Mesenchymal stem cell (in vitro differentiated cells and primary cell): ENCODE results near the gene SLC25A30.

Experiments
- DNase-seq: peaks from one replicate; pipeline ENCODE4 v3.0.0-alpha.2; 2013
- H2AFZ ChIP-seq: one replicate; pipeline ENCODE4 v1.6.1; 2013; ENCODE audit warnings: low read depth, mild to moderate bottlenecking, control low read depth, inconsistent platforms, low read length, moderate library complexity
- H2AK5ac ChIP-seq: 2 replicates; pipeline ENCODE4 v1.6.1; 2013; ENCODE audit warnings: low read length, moderate library complexity, mild to moderate bottlenecking, inconsistent platforms; ENCODE audit not compliant: severe bottlenecking
- H2BK120ac ChIP-seq: one replicate; pipeline ENCODE4 v1.6.1; 2013; ENCODE audit warnings: low read depth, mild to moderate bottlenecking, inconsistent platforms, low read length, moderate library complexity
- H2BK12ac ChIP-seq, 2 experiments: one replicate each; pipeline ENCODE4 v1.6.1; 2013; ENCODE audit warnings: inconsistent platforms in 2 of 2, low read length in 2 of 2, mild to moderate bottlenecking in 2 of 2, moderate library complexity in 2 of 2, control low read depth in 1 of 2
- H2BK15ac ChIP-seq: one replicate; pipeline ENCODE4 v1.6.1; 2013; ENCODE audit warnings: mild to moderate bottlenecking, low read depth, inconsistent platforms; ENCODE audit not compliant: poor library complexity, severe bottlenecking
- H2BK5ac ChIP-seq: 2 replicates; pipeline ENCODE4 v1.6.1; 2013; ENCODE audit warnings: low read depth, mild to moderate bottlenecking, low read length, control low read depth, inconsistent platforms; ENCODE audit not compliant: poor library complexity, severe bottlenecking
- H3K14ac ChIP-seq, 2 experiments: one replicate each; pipeline ENCODE4 v1.6.1; 2013; ENCODE audit warnings: inconsistent platforms in 2 of 2, low read length in 2 of 2, control low read depth in 1 of 2, mild to moderate bottlenecking in 1 of 2, moderate library complexity in 1 of 2
- H3K18ac ChIP-seq, 2 experiments: one replicate each; pipeline ENCODE4 v1.6.1; 2013; ENCODE audit warnings: inconsistent platforms in 2 of 2, low read length in 2 of 2, control low read depth in 1 of 2, low read depth in 1 of 2, mild to moderate bottlenecking in 1 of 2
- H3K23ac ChIP-seq, 2 experiments: one replicate each; pipeline ENCODE4 v1.6.1; 2013; ENCODE audit warnings: inconsistent platforms in 2 of 2, low read length in 2 of 2, mild to moderate bottlenecking in 2 of 2, moderate library complexity in 2 of 2, control low read depth in 1 of 2
- H3K27ac ChIP-seq: 2 replicates; pipeline ENCODE4 v1.5.1; 2013; ENCODE audit warnings: mild to moderate bottlenecking, moderate library complexity, low read length, control low read depth, inconsistent platforms; ENCODE audit not compliant: poor library complexity, severe bottlenecking
- H3K27me3 ChIP-seq, 2 experiments: 2 replicates each; pipeline versions ENCODE4 v1.6.1 to v1.7.0; 2013; ENCODE audit warnings: low read length in 2 of 2, mild to moderate bottlenecking in 2 of 2, moderate library complexity in 2 of 2, control low read depth in 1 of 2, inconsistent platforms in 1 of 2; ENCODE audit not compliant: control insufficient read depth in 1 of 2, insufficient read depth in 1 of 2
- H3K36me3 ChIP-seq, 2 experiments: 2 replicates each; pipeline versions ENCODE4 v1.6.1 to v1.7.0; 2013; ENCODE audit warnings: low read length in 2 of 2, control low read depth in 1 of 2, inconsistent platforms in 1 of 2, low read depth in 1 of 2, mild to moderate bottlenecking in 1 of 2; ENCODE audit not compliant: insufficient read depth in 2 of 2, control insufficient read depth in 1 of 2
- H3K4ac ChIP-seq, 2 experiments: one replicate each; pipeline ENCODE4 v1.6.1; 2013; ENCODE audit warnings: inconsistent platforms in 2 of 2, low read length in 2 of 2, mild to moderate bottlenecking in 2 of 2, moderate library complexity in 2 of 2, control low read depth in 1 of 2, low read depth in 1 of 2
- H3K4me1 ChIP-seq: 2 replicates; pipeline ENCODE4 v1.6.1; 2013; ENCODE audit warnings: low read depth, low read length, control low read depth; ENCODE audit not compliant: control insufficient read depth, insufficient read depth
- H3K4me2 ChIP-seq: 2 replicates; pipeline ENCODE4 v1.6.1; 2013; ENCODE audit warnings: low read length, mild to moderate bottlenecking, inconsistent platforms; ENCODE audit not compliant: poor library complexity, severe bottlenecking
- H3K4me3 ChIP-seq, 2 experiments: 2 replicates each; pipeline versions ENCODE4 v1.5.1 to v1.7.0; 2013; ENCODE audit warnings: low read length in 2 of 2, mild to moderate bottlenecking in 2 of 2, control low read depth in 1 of 2, low read depth in 1 of 2; ENCODE audit not compliant: insufficient read depth in 1 of 2
- H3K79me1 ChIP-seq: replicated peaks from 2 replicates; pipeline ENCODE4 v1.6.1; 2013; ENCODE audit warnings: mild to moderate bottlenecking, control low read depth, low read length, inconsistent platforms; ENCODE audit not compliant: poor library complexity, severe bottlenecking
- H3K9ac ChIP-seq: 2 replicates; pipeline ENCODE4 v1.7.0; 2013; ENCODE audit warnings: mild to moderate bottlenecking, low read length, moderate library complexity
- H3K9me3 ChIP-seq: 2 replicates; pipeline ENCODE4 v1.7.0; 2013; ENCODE audit warnings: mild to moderate bottlenecking, low read length; ENCODE audit not compliant: control insufficient read depth
- H4K8ac ChIP-seq: one replicate; pipeline ENCODE4 v1.6.1; 2013; ENCODE audit warnings: inconsistent platforms, mild to moderate bottlenecking, low read length, moderate library complexity
- H4K91ac ChIP-seq: one replicate; pipeline ENCODE4 v1.6.1; 2013; ENCODE audit warnings: mild to moderate bottlenecking, low read length, inconsistent platforms
- WGBS: methylation state at CpG from one replicate; pipeline ENCODE4 v1.1.7; 2013; ENCODE audit warnings: mixed read lengths; 5-methylcytosine and 5-hydroxymethylcytosine counted together

SLC25A30 gene

GRCh38 chr13:45410001-45410400 is 8.2 kb downstream of the SLC25A30 start:
- Histone ChIP-seq H3K9ac (no peak overlapping the region), H4K8ac (no peak overlapping the region), H3K27ac (no peak overlapping the region), H3K4ac (no peak overlapping the region), H4K91ac (no peak overlapping the region), H3K4me3 (no peak overlapping the region), H3K18ac (no peak overlapping the region), H2BK12ac (no peak overlapping the region), H3K27me3 (no peaks in the 10 kb centered on the region), H2BK15ac (no peak overlapping the region), H3K4me1 (peaks cover 9% of the 10 kb centered on the region), H3K4me2 (no peak overlapping the region), H3K23ac (no peak overlapping the region), H3K14ac (no peak overlapping the region), H2AK5ac (no peak overlapping the region), H3K79me1 (peaks cover 28% of the 10 kb centered on the region), H2BK120ac (no peak overlapping the region), H2AFZ (no peak overlapping the region), H2BK5ac (no peak overlapping the region), H3K36me3 (peaks cover 30 to 46% of the 10 kb centered on the region in 2 experiments), H3K9me3 (no peaks in the 10 kb centered on the region)
- no peak for DNase-seq
- 85% methylated on average over 2 of the region's 2 CpGs for WGBS

GRCh38 chr13:45406421-45406820 is 11.8 kb downstream of the SLC25A30 start:
- Histone ChIP-seq H3K23ac (no peak overlapping the region), H3K36me3 (peaks cover 33 to 74% of the 10 kb centered on the region in 2 experiments), H3K27me3 (no peaks in the 10 kb centered on the region), H3K18ac (no peak overlapping the region), H3K27ac (no peak overlapping the region), H3K9me3 (no peaks in the 10 kb centered on the region), H2BK12ac (no peak overlapping the region), H3K4ac (no peak overlapping the region), H3K79me1 (peaks cover 28% of the 10 kb centered on the region), H2BK15ac (no peak overlapping the region), H2BK5ac (no peak overlapping the region), H2BK120ac (no peak overlapping the region), H3K14ac (no peak overlapping the region), H3K4me2 (no peak overlapping the region), H3K9ac (no peak overlapping the region), H4K91ac (no peak overlapping the region), H3K4me1 (peaks cover 3% of the 10 kb centered on the region), H3K4me3 (no peak overlapping the region), H2AFZ (no peak overlapping the region), H2AK5ac (no peak overlapping the region), H4K8ac (no peak overlapping the region)
- 96% methylated on average over 3 of the region's 3 CpGs for WGBS
- no peak for DNase-seq

- H2BK5ac ChIP-seq: no peak overlapping the region
- H2AK5ac ChIP-seq: no peak overlapping the region
- H3K4ac ChIP-seq: no peak overlapping the region
- H3K4me1 ChIP-seq: peaks cover 1% of the 10 kb centered on the region
- H3K4me2 ChIP-seq: no peak overlapping the region
- H4K8ac ChIP-seq: no peak overlapping the region
- no peak overlapping the region for H3K4me3 ChIP-seq
- H2BK12ac ChIP-seq: no peak overlapping the region
- H3K27ac ChIP-seq: peak overlapping the region; percentile 36
- peaks cover 36 to 83% of the 10 kb centered on the region in 2 experiments for H3K36me3 ChIP-seq
- peaks cover 23% of the 10 kb centered on the region for H3K79me1 ChIP-seq
- H3K23ac ChIP-seq: no peak overlapping the region
- WGBS: 90% methylated on average over 2 of the region's 3 CpGs
- H3K14ac ChIP-seq: no peak overlapping the region
- no peak overlapping the region for H3K18ac ChIP-seq
- H3K9me3 ChIP-seq: no peaks in the 10 kb centered on the region
- no peak overlapping the region for H4K91ac ChIP-seq
- no peak overlapping the region for H2BK15ac ChIP-seq
- no peak overlapping the region for H2AFZ ChIP-seq
- H3K27me3 ChIP-seq: no peaks in the 10 kb centered on the region
- no peak overlapping the region for H3K9ac ChIP-seq
- DNase-seq: no peak
- H2BK120ac ChIP-seq: no peak overlapping the region
Measured at GRCh38 chr13:45403081-45403480, 15.1 kb downstream of the SLC25A30 start.

GRCh38 chr13:45402641-45403040 is 15.5 kb downstream of the SLC25A30 start:
- Histone ChIP-seq H3K36me3 (peaks cover 33 to 83% of the 10 kb centered on the region in 2 experiments), H3K27me3 (no peaks in the 10 kb centered on the region), H2BK120ac (no peak overlapping the region), H3K4me3 (no peak overlapping the region), H3K4ac (no peak overlapping the region), H3K79me1 (peaks cover 19% of the 10 kb centered on the region), H3K4me2 (no peak overlapping the region), H3K9me3 (no peaks in the 10 kb centered on the region), H3K4me1 (peaks cover 1% of the 10 kb centered on the region), H3K27ac (no peak overlapping the region), H2BK5ac (no peak overlapping the region), H2BK15ac (peak overlapping the region; percentile 63), H2AFZ (no peak overlapping the region), H3K9ac (no peak overlapping the region), H3K23ac (no peak overlapping the region), H3K18ac (no peak overlapping the region), H4K91ac (no peak overlapping the region), H3K14ac (no peak overlapping the region), H2AK5ac (no peak overlapping the region), H2BK12ac (no peak overlapping the region), H4K8ac (no peak overlapping the region)
- no peak for DNase-seq
- WGBS: 89% methylated on average over 2 of the region's 3 CpGs
